ENCODE data around the gene CCL20. TPM values are rescaled to one million over a fixed set of nuclear protein-coding genes. Genes with fewer than 3 reads are reported as not detected.
A peak's percentile ranks its signal among the peaks of the same experiment; 100 is the strongest.

Gene CCL20, protein sequence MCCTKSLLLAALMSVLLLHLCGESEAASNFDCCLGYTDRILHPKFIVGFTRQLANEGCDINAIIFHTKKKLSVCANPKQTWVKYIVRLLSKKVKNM
- total RNA-seq (10 to 100 TPM; 24.3 to 39.7 TPM), total RNA-seq (6.1 to 9.9 reads per million in 2 donors)

DNA sequence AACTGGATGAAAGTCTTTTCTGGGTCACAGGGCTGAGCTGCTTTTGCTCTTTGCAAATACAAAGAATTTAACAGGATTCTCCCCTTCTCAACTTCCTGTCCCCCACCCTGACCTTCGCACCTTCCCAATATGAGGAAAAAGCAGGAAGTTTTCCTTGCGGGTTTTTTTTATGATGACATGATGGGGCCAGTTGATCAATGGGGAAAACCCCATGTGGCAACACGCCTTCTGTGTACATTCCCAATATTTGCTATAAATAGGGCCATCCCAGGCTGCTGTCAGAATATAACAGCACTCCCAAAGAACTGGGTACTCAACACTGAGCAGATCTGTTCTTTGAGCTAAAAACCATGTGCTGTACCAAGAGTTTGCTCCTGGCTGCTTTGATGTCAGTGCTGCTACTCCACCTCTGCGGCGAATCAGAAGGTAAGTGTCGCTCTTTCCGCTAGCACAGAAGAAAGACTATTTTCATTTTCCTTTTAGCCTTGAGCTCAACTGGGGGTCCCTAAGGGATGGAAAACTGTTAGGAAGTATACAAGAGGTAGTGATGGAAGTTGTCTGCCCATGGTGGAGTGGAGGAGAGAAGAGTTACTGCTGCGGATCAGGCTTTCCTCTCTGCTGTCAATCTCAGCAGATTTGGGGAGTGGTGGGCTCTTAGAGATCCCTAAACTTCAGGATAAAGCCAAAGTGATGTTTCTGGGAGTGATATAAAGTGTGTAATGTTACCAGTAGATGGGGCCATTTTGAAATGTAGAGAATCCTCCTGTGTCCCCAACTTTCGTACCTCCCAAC is at the start of gene CCL20:
TSS of gene CCL20 (plus strand) at position 281 of the 792 bp plus-strand sequence. CDS start at position 351, 70 bp downstream.
- peak; percentile 70 for ATAC-seq
- peaks cover 46% of the 10 kb centered on the region for H3K4me1 Mint-ChIP-seq
- H3K36me3 Mint-ChIP-seq (ENCODE audit: low read depth) = peaks cover 4% of the 10 kb centered on the region
- peak within 1 kb of the TSS; percentile 99 for H3K27ac Mint-ChIP-seq
- peak in 2 of 3 donors; percentile 23 for DNase-seq
- peaks cover 3% of the 10 kb centered on the region for H3K9me3 ChIP-seq (ENCODE audit: control insufficient read depth, low read length, poor library complexity, severe bottlenecking)
- H3K4me3 Mint-ChIP-seq = peak within 1 kb of the TSS; percentile 92
- H3K27me3 Mint-ChIP-seq = no peaks in the 10 kb centered on the region

DNA sequence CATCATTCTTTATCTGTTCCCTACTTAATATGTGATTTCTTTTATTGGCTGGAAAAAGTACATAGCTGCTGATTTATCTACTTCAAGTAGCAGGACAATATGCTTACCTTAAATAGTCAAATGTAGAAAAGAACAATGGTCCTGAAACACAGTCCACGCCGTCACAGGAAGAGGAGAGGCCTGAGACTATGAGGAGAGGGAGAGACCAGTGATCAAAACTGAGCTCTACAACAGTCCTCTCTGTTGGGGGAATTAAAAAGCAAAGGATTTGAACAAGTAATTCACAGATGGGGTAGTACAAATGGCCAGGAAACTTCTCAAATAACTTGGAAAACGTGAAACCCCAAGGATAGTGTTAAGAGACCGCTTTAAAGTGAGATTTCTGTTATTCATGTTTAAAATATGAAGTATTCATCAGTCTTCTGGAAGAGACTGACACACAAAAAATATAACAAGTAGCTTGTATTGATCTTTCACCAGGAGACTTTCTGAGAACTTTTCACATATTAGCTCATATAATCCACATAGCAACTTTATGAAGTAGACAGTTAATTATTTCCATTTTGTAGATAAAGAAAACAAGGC is 47.8 kb upstream of the CCL20 start:
- no peaks in the 10 kb centered on the region for H3K9me3 ChIP-seq (ENCODE audit: control insufficient read depth, low read length, poor library complexity, severe bottlenecking)
- Mint-ChIP-seq H3K4me3 (no peak overlapping the region), H3K4me1 (peaks cover 5% of the 10 kb centered on the region), H3K36me3 (ENCODE audit: low read depth) (peaks cover 3% of the 10 kb centered on the region), H3K27me3 (peaks cover 10% of the 10 kb centered on the region), H3K27ac (peak overlapping the region; percentile 95)
- no peak for DNase-seq
- ATAC-seq = no peak

DNA sequence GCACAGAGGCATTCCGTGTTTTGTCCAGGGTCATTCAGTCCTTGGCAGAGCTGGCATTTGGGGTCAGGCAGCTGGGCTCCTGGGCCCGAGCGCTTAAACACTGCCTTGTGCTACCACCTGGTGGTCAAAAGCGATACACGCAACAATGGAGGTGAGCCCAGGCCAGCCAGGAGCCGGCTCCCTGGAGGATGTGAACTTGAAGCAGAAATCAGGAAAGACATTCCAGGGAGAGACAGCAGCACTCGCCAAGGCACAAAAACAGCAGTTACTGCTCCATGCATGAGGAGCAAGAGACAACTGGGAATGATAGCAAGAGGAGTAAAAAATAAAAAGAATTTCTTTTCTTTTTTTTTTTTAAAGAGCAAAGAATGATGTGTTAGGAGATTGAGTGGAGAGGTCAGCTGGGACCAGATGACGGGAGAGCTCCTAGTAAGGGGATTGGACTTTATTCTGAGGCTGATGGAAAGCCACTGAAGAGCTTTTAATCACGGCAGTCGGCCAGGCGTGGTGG is 47.2 kb upstream of the CCL20 start:
- ATAC-seq (peak; percentile 93), DNase-seq (peak; percentile 33 to 56 (median 34))
- Mint-ChIP-seq H3K4me1 (peaks cover 5% of the 10 kb centered on the region), H3K36me3 (ENCODE audit: low read depth) (peaks cover 2% of the 10 kb centered on the region), H3K27ac (peak overlapping the region; percentile 95), H3K27me3 (peaks cover 10% of the 10 kb centered on the region), H3K4me3 (peak overlapping the region; percentile 60)
- no peaks in the 10 kb centered on the region for H3K9me3 ChIP-seq (ENCODE audit: control insufficient read depth, low read length, poor library complexity, severe bottlenecking)

DNA sequence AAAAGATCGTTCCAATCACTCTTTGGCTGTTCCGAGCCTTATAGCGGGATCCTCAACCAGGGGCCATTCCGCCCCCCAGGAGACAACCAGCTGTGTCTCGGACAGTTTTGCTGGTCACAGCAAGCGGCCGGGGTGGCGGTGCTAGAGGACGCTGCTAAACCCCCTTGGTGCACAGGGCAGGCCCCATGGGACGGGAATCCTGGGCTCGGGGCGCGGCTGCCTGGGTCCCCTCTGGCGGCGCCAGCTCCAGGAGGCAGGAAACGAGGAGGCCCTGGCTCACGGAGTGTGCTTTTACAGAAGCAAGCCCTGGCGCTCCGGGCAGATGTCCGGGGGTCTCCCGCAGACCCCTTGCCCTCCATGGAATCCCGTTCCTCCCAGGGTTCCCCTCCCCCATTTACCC is 45.8 kb upstream of the CCL20 start:
- peaks cover 5% of the 10 kb centered on the region for H3K27me3 Mint-ChIP-seq
- DNase-seq (peak in 1 of 3 donors; percentile 5), ATAC-seq (no peak)
- no peak overlapping the region for H3K4me3 Mint-ChIP-seq
- peaks cover 5% of the 10 kb centered on the region for H3K4me1 Mint-ChIP-seq
- no peak overlapping the region for H3K27ac Mint-ChIP-seq
- no peaks in the 10 kb centered on the region for H3K9me3 ChIP-seq (ENCODE audit: control insufficient read depth, low read length, poor library complexity, severe bottlenecking)
- H3K36me3 Mint-ChIP-seq (ENCODE audit: low read depth) = peaks cover 2% of the 10 kb centered on the region

DNA sequence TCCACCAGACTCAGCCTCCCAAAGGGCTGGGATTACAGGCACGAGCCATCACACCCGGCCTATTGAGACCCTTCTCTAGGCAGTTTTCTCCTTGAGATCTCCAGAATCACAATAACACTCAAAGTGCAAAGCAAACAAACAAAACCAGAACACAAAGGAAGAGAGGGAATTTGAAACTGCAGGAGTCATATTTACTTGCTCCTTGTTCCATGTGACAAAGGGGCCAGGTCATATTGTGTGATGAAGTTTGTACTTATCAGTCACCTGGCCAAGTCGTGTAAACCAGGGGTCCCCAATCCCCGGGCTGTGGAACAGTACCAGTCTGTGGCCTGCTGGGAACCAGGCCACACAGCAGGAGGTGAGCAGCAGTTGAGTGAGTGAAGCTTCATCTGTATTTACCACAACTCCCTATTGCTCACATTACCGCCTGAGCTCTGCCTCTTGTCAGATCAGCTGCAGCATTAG is 41.4 kb upstream of the CCL20 start:
- Mint-ChIP-seq H3K4me3 (no peak overlapping the region), H3K36me3 (ENCODE audit: low read depth) (peaks cover 2% of the 10 kb centered on the region), H3K27ac (no peak overlapping the region), H3K27me3 (no peaks in the 10 kb centered on the region), H3K4me1 (peaks cover 19% of the 10 kb centered on the region)
- H3K9me3 ChIP-seq (ENCODE audit: control insufficient read depth, low read length, poor library complexity, severe bottlenecking) = no peaks in the 10 kb centered on the region
- DNase-seq (no peak), ATAC-seq (no peak)

DNA sequence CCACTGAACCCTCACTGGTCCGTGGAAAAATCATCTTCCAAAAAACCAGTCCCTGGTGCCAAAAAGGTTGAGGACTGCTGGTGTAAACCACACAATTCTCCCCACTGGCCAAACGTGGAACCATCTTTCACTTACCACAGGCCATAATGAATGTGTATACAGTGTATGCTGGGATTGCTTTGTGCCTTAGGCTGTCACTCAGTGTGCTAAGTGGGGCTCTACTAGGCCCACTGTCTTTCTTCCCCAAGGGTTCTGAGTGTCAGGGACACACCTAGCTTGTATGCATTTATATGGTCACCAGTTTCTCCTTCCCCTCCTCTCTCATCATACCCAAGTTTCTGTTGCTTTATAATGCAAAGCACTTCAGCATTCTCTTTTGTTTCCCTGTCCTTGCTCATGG is 40.7 kb upstream of the CCL20 start:
- Mint-ChIP-seq H3K4me1 (peaks cover 19% of the 10 kb centered on the region), H3K36me3 (ENCODE audit: low read depth) (peaks cover 2% of the 10 kb centered on the region), H3K27me3 (no peaks in the 10 kb centered on the region), H3K27ac (no peak overlapping the region), H3K4me3 (no peak overlapping the region)
- ATAC-seq (no peak), DNase-seq (no peak)
- H3K9me3 ChIP-seq (ENCODE audit: control insufficient read depth, low read length, poor library complexity, severe bottlenecking) = no peaks in the 10 kb centered on the region

DNA sequence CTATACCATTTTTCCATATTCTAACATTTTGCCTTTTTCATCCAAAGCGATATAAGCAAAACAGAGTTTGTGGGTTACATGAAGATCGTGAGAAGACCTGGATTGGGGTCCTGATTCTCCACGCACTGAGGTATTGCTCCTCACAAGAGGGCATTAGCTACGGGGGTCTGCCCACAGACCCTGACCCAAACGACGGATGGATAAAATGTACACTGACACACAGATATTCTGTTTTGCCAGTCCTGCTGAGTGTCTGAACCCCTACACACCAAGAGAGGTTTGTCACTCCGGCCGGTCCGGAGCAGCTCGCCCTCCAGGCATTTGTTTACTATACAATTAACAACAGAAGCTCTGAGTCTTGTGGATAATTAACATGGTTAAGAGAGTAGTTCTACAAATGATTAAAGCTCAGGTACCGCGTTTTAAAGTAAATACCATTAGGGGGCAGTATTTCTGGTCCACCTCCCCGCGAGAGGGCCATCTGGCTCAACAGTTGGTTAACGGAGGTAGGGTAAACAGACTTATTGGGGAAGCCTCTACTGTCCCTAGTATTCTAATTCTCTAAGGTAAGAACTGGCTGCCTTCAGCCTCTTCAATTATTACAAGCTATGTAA is 39.5 kb upstream of the CCL20 start:
- no peaks in the 10 kb centered on the region for H3K9me3 ChIP-seq (ENCODE audit: control insufficient read depth, low read length, poor library complexity, severe bottlenecking)
- peak; percentile 72 for ATAC-seq
- H3K4me3 Mint-ChIP-seq = no peak overlapping the region
- DNase-seq = no peak
- H3K36me3 Mint-ChIP-seq (ENCODE audit: low read depth) = peaks cover 2% of the 10 kb centered on the region
- H3K27ac Mint-ChIP-seq = peak overlapping the region; percentile 57
- peaks cover 19% of the 10 kb centered on the region for H3K4me1 Mint-ChIP-seq
- H3K27me3 Mint-ChIP-seq = no peaks in the 10 kb centered on the region

DNA sequence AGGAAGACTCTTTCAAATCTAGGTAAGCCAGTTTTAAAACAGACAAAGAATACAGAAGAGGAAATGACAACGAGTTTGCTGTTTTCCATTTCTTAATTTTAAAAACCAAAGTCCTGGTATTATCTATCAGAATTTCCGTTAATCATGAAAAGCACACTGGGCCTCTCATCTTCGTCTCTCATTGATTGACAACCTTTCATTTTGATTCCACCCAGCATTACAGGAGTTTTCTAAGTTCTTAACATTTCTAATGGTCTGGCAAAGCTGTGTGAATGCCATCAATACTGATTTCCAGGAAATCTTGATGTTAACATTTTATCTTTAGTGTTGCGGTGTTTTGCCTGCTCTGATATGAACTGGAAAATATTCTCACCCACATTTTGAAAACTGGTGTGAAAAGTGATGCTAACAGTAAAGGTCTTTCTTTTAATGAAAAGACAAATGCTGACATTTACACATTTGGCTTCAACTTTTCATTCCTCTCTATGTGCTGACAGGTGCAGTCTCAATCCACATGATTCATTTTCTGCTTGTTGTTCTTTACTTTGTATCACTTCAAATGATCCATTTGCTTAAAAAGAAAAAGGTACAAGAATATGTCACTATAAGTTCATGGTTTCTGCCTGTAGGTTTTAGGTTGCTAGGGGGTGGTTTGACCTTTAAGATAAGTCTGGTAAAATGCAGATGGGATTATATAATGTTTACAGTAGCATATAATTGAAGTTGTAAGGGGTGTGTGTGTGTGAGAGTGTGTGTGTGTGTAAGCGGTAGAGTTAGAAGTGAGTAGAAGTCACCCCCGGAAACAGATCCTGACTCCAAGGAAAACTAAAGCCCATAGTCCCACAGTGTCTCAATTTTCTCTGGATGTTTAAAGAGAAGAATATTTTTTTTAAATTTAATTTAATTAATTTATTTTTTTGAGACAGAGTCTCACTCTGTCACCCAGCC is 38.5 kb upstream of the CCL20 start:
- no peak for DNase-seq
- H3K4me1 Mint-ChIP-seq = peaks cover 19% of the 10 kb centered on the region

DNA sequence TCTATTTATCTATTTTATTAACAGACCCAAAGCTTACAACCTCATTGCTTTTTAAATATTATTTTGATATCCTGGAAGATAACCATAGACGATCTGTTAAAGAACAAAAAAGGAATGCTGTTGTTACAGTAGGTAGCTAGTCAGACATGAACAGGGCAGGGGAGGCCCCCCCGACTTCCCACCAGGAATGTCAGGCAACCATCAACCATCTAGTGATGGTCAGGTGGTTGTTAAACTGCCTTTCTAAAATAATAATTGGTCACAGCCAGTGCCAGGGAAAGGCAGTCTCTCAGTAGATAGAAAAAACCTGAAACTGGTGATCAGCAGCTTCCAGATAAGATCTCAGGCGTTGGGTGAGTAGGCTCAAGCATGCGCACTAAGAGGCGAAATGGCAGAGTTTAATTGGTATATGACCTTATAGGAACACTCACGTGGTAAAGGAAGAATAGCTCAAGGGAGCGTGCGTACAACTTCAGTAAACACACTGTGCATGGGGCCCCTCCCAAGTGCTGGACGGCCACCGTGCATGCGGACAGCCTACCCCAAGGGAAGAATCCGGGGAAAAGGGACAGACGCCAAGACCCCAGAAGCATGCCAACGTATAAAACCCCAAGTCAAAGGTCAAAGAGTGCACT is 32.5 kb upstream of the CCL20 start:
- peak in 1 of 3 donors; percentile 8 for DNase-seq
- no peaks in the 10 kb centered on the region for H3K36me3 Mint-ChIP-seq (ENCODE audit: low read depth)

More for the DNA sequence above, 38.5 kb upstream of the CCL20 start:
- peaks cover 2% of the 10 kb centered on the region for H3K36me3 Mint-ChIP-seq (ENCODE audit: low read depth)
- H3K27ac Mint-ChIP-seq = peak overlapping the region; percentile 57
- no peak for ATAC-seq
- peak overlapping the region; percentile 46 for H3K4me3 Mint-ChIP-seq
- H3K27me3 Mint-ChIP-seq = no peaks in the 10 kb centered on the region
- no peaks in the 10 kb centered on the region for H3K9me3 ChIP-seq (ENCODE audit: control insufficient read depth, low read length, poor library complexity, severe bottlenecking)

DNA sequence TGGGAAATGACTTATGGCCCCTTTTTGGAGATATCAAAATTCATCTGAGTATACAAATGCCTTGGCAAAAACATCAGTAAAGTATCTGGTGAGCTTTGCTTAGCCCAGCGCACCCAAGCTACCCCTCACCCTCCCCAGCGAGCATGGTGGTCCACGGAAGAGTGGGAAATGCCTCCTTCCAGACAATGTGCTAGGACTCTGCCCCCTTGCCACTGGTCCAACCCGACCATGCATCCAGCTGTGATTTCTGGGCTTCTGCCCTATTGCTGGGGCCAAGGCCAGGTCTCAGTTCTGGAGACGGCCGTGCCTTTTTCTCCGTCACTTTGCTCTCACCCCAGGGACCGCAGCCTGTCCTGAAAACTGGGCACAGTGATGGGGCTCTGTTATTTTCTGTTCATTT is 31.8 kb upstream of the CCL20 start:
- ATAC-seq = no peak
- no peaks in the 10 kb centered on the region for H3K36me3 Mint-ChIP-seq (ENCODE audit: low read depth)
- H3K9me3 ChIP-seq (ENCODE audit: control insufficient read depth, low read length, poor library complexity, severe bottlenecking) = no peaks in the 10 kb centered on the region
- H3K4me3 Mint-ChIP-seq = no peak overlapping the region
- DNase-seq = no peak
- peaks cover 24% of the 10 kb centered on the region for H3K4me1 Mint-ChIP-seq
- peak overlapping the region; percentile 97 for H3K27ac Mint-ChIP-seq
- H3K27me3 Mint-ChIP-seq = no peaks in the 10 kb centered on the region

More for the DNA sequence above, 32.5 kb upstream of the CCL20 start:
- Mint-ChIP-seq H3K27me3 (no peaks in the 10 kb centered on the region), H3K4me1 (peaks cover 24% of the 10 kb centered on the region), H3K4me3 (no peak overlapping the region), H3K27ac (peak overlapping the region; percentile 97)
- no peak for ATAC-seq
- H3K9me3 ChIP-seq (ENCODE audit: control insufficient read depth, low read length, poor library complexity, severe bottlenecking) = no peaks in the 10 kb centered on the region

DNA sequence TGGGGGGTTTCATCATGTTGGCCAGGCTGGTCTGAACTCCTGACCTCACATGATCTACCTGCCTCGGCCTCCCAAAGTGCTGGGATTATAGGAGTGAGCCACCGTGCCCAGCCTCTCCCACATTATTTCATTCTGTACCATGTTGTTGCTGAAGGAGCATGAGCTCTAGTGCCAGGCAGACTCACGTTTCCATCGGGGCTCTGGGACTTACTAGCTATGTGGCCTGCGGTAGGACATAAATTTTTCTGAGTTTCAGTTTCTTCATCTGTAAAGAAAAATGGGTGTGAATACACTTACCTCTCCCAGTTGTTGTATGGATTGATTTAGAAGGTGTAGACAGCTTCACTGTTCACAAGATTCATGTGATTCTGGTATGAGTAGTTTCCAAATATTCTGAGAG is 30.8 kb upstream of the CCL20 start:
- Mint-ChIP-seq H3K4me1 (peaks cover 24% of the 10 kb centered on the region), H3K27ac (peak overlapping the region; percentile 97), H3K36me3 (ENCODE audit: low read depth) (no peaks in the 10 kb centered on the region), H3K27me3 (no peaks in the 10 kb centered on the region), H3K4me3 (peak overlapping the region; percentile 86)
- no peaks in the 10 kb centered on the region for H3K9me3 ChIP-seq (ENCODE audit: control insufficient read depth, low read length, poor library complexity, severe bottlenecking)
- peak; percentile 45 for ATAC-seq
- DNase-seq = no peak

All from T-helper 17 cell (primary cell).